Neural progenitor cell (in vitro differentiated cells): ENCODE results near the gene SEC62. TPM values are rescaled to one million over a fixed set of nuclear protein-coding genes. Genes with fewer than 3 reads are reported as not detected.

Experiments used
- DNase-seq: peaks from one replicate; pipeline ENCODE4 v3.0.0-alpha.2; 2016; ENCODE audit warnings: low spot score
- H2AFZ ChIP-seq: fragments of 200-600 bp; sonication (generic); replicated peaks from 2 replicates; pipeline ENCODE4 v1.6.1; 2016; ENCODE audit warnings: antibody characterized with exemption
- H3F3A ChIP-seq: fragments of 200-600 bp; sonication (generic); 2 replicates; pipeline ENCODE4 v1.6.1; 2016; ENCODE audit warnings: antibody characterized with exemption, low read depth
- H3K27ac ChIP-seq: fragments of 200-600 bp; sonication (generic); 2 replicates; pipeline ENCODE4 v1.5.1; 2016; ENCODE audit warnings: mild to moderate bottlenecking
- H3K27me3 ChIP-seq: fragments of 200-600 bp; sonication (generic); 2 replicates; pipeline ENCODE4 v1.6.1; 2016; ENCODE audit warnings: mild to moderate bottlenecking, moderate library complexity
- H3K36me3 ChIP-seq: fragments of 200-600 bp; sonication (generic); 2 replicates; pipeline ENCODE4 v1.5.1; 2016
- H3K4me1 ChIP-seq: fragments of 200-600 bp; sonication (generic); 2 replicates; pipeline ENCODE4 v1.6.1; 2016; ENCODE audit warnings: mixed run types
- H3K4me2 ChIP-seq: fragments of 200-600 bp; sonication (generic); 2 replicates; pipeline ENCODE4 v1.6.1; 2016
- H3K4me3 ChIP-seq: fragments of 200-600 bp; sonication (generic); 2 replicates; pipeline ENCODE4 v1.5.1; 2016
- H3K79me2 ChIP-seq: fragments of 200-600 bp; sonication (generic); 2 replicates; pipeline ENCODE4 v1.6.1; 2016; ENCODE audit warnings: low read depth
- H3K9ac ChIP-seq: fragments of 200-600 bp; sonication (generic); 2 replicates; pipeline ENCODE4 v1.6.1; 2016
- H3K9me3 ChIP-seq: fragments of 200-600 bp; sonication (generic); 2 replicates; pipeline ENCODE4 v1.5.1; 2016; ENCODE audit warnings: low read depth
- H4K20me1 ChIP-seq: fragments of 200-600 bp; sonication (generic); 2 replicates; pipeline ENCODE4 v1.6.1; 2016; ENCODE audit warnings: low read depth
- H3K27ac Mint-ChIP-seq: 3 replicates; pipeline ENCODE4 v1.8.0; 2021; ENCODE audit warnings: mixed read lengths
- H3K27me3 Mint-ChIP-seq: 2 replicates; pipeline ENCODE4 v1.8.0; 2022; ENCODE audit warnings: low read depth, mild to moderate bottlenecking, inconsistent platforms, moderate library complexity, mixed read lengths; ENCODE audit not compliant: insufficient read depth
- H3K36me3 Mint-ChIP-seq: 3 replicates; pipeline ENCODE4 v1.8.0; 2021; ENCODE audit warnings: mixed read lengths
- H3K4me1 Mint-ChIP-seq: 3 replicates; pipeline ENCODE4 v1.8.0; 2021; ENCODE audit warnings: mixed read lengths
- H3K4me3 Mint-ChIP-seq: 3 replicates; pipeline ENCODE4 v1.8.0; 2021; ENCODE audit warnings: mild to moderate bottlenecking, moderate library complexity, mixed read lengths
- H3K9me3 Mint-ChIP-seq: 3 replicates; pipeline ENCODE4 v1.8.0; 2020; ENCODE audit warnings: mixed read lengths
- EZH2 ChIP-seq: fragments of 200-600 bp; sonication (generic); IDR thresholded peaks from 2 replicates; pipeline ENCODE4 v1.6.1; 2017; ENCODE audit warnings: antibody characterized with exemption, mild to moderate bottlenecking, moderate library complexity
- EZH2phosphoT487 ChIP-seq: fragments of 200-600 bp; sonication (generic); IDR thresholded peaks from 2 replicates; pipeline ENCODE4 v1.6.1; 2017; ENCODE audit warnings: antibody characterized with exemption
- total RNA-seq: library from RNA; depleted of rRNA; stranded (reverse); fragments of >200 nt; gene quantifications from 2 replicates; pipeline ENCODE4 v1.2.3, GENCODE V29; 2015; ENCODE audit warnings: low replicate concordance
- TF ChIP-seq, protein P1 (sequence below): fragments of 200-600 bp; sonication (generic); IDR thresholded peaks from 2 replicates; pipeline ENCODE4 v1.5.1; 2017; ENCODE audit warnings: antibody characterized with exemption, mild to moderate bottlenecking

Gene SEC62
- total RNA-seq, 1 donor from 2014 or later, result 34.8 TPM

DNA sequence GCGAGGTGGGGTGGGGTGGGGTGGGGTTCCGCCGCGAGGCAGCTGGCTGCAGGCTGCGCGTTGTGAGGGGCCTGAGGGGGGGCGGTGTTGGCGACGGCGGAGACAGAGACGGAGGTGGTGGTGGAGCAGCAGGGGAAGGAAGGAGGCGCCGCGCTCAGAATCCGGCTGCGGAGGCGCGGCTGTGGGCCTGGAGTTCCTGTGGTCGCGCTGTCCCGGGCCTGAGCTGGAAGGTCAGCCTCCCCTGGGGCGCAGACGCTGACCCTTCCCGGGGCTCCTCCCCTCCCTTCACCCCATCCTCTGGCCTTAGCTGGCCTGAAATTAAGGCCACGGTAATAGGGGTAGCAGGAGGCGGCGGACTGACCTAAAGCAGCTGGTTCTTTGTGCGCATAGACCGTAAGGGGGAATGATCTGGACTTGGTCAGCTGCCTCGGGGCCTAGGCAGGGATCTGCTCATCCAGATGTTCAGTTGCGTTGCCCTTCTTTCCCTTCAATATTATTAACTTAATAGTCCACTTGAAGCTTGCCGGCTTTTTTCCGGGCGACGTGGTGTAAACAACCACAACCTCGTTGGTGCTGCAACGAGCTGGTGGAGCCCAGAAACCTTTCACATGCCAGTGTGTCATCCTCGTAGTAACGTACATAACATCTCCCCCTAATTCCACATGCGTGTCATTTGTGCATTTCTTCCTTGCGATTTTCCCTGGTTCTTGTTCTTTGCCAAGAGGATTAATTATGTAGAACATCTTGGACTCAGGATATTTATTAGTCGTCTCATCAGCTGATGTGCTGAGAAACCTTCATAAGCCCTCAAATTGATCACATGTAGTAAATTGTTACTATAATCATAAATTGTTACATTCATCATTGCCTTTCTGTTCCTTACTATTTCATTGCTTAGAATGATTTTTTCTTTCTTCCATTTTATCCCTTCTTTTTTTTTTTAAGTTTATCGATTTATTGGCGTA is 626 bp downstream of the SEC62 start:
- Mint-ChIP-seq H3K27me3 (no peaks in the 10 kb centered on the region), H3K4me3 (peak overlapping the region; percentile 91), H3K27ac (peak overlapping the region; percentile 98), H3K9me3 (no peaks in the 10 kb centered on the region), H3K36me3 (peaks cover 10% of the 10 kb centered on the region), H3K4me1 (peaks cover 20% of the 10 kb centered on the region)
- Histone ChIP-seq H3K9ac (peak overlapping the region; percentile 94), H3K4me3 (peak overlapping the region; percentile 85), H3K9me3 (no peaks in the 10 kb centered on the region), H3K27ac (peak overlapping the region; percentile 97), H4K20me1 (peaks cover 51% of the 10 kb centered on the region), H3K79me2 (peaks cover 57% of the 10 kb centered on the region), H3K4me1 (peaks cover 19% of the 10 kb centered on the region), H3K27me3 (no peaks in the 10 kb centered on the region), H2AFZ (peak overlapping the region; percentile 78), H3K36me3 (no peaks in the 10 kb centered on the region), H3K4me2 (peak overlapping the region; percentile 83), H3F3A (peaks cover 9% of the 10 kb centered on the region)
- DNase-seq, result peak; percentile 82
- no peak for TF ChIP-seq EZH2phosphoT487
- TF ChIP-seq EZH2, result no peak
- TF ChIP-seq, protein P1, sequence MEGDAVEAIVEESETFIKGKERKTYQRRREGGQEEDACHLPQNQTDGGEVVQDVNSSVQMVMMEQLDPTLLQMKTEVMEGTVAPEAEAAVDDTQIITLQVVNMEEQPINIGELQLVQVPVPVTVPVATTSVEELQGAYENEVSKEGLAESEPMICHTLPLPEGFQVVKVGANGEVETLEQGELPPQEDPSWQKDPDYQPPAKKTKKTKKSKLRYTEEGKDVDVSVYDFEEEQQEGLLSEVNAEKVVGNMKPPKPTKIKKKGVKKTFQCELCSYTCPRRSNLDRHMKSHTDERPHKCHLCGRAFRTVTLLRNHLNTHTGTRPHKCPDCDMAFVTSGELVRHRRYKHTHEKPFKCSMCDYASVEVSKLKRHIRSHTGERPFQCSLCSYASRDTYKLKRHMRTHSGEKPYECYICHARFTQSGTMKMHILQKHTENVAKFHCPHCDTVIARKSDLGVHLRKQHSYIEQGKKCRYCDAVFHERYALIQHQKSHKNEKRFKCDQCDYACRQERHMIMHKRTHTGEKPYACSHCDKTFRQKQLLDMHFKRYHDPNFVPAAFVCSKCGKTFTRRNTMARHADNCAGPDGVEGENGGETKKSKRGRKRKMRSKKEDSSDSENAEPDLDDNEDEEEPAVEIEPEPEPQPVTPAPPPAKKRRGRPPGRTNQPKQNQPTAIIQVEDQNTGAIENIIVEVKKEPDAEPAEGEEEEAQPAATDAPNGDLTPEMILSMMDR, result no peak

DNA sequence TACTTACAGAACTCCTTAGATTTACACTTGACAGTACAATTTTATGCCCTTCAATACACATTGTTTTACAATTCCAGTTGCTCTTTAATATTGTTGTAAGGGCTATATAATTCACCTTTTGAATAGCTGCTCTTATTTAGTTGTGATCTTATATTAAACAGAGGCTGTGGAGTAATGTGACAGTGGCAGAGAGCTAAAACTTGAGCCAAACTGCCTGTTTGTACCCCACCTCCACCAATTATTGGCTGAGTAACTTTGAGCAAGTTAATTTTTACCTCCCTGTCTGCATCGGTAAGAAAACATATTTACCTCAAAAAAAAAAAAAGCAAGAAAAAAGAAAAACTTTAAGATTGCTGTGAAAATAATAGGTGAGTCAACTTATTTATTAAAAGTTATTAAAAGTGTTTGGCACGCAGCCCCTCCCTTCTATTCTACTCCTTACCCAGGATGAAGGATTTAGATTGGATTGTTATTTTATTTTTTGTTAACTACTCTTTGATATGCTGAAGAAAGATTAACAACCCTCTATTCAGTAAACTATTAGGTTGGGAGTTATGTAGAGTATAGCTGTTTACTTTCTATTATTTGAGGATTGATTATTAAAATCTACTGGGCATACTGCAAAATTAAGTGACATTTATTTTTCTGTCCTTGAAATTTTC is 1.7 kb downstream of the SEC62 start:
- H3K4me3 Mint-ChIP-seq, result peak overlapping the region; percentile 91
- Histone ChIP-seq H3K79me2 (peaks cover 68% of the 10 kb centered on the region), H3K9me3 (no peaks in the 10 kb centered on the region), H3K4me1 (peaks cover 19% of the 10 kb centered on the region), H3K27ac (no peak overlapping the region), H3K9ac (no peak overlapping the region), H3K27me3 (no peaks in the 10 kb centered on the region), H2AFZ (no peak overlapping the region), H4K20me1 (peaks cover 58% of the 10 kb centered on the region), H3F3A (peaks cover 9% of the 10 kb centered on the region), H3K4me2 (peak overlapping the region; percentile 83), H3K36me3 (no peaks in the 10 kb centered on the region), H3K4me3 (peak overlapping the region; percentile 85)
- H3K9me3 Mint-ChIP-seq, result no peaks in the 10 kb centered on the region
- no peak for DNase-seq
- no peak overlapping the region for H3K27ac Mint-ChIP-seq
- H3K27me3 Mint-ChIP-seq, result no peaks in the 10 kb centered on the region
- H3K36me3 Mint-ChIP-seq, result peaks cover 13% of the 10 kb centered on the region
- TF ChIP-seq, protein P1, result no peak
- TF ChIP-seq EZH2 (no peak), EZH2phosphoT487 (no peak)
- H3K4me1 Mint-ChIP-seq, result peaks cover 20% of the 10 kb centered on the region

DNA sequence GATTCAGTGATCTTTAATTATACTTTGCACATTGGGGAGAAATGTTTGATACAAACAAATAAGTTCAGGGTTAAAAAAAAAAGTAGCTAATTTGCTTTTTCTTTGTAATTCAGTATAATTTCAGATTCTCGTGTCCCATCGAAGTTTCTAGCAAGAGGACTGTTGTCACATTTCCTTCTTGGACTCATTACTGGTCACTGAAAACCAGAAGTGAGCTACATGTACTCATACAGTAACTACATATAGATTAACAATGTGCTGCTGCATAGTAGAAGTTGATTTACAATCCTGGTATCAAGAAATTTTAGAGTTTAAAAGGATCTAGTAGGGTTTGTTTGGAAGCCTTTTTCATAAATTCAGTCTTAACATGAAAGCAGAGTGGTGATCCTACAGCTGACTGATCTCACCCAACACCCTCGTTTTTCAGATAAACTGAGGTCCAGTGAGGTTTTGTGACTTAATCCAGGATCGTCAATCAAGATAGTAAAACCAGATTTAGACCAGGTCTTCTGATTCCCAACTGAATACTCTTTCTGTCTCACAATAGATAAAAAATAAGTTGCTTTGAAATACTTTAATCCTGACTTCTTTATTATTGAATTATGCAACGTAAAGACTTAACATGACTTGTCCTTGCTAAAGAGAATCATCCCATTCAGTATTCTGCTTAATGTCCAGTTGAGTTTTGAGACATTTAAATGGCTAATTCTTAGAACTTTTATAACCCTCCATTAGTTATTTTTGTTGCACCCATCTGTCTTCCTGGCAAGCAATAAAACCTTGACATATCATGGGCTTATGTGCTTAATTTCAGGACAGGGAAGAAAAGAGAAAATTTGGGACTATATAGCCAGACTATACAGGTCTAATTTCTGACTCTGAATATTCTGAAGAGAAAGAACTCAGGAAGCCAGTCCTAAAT is 2.8 kb downstream of the SEC62 start:
- Mint-ChIP-seq H3K27ac (no peak overlapping the region), H3K9me3 (no peaks in the 10 kb centered on the region), H3K36me3 (peaks cover 16% of the 10 kb centered on the region), H3K4me1 (peaks cover 20% of the 10 kb centered on the region), H3K27me3 (no peaks in the 10 kb centered on the region), H3K4me3 (no peak overlapping the region)
- Histone ChIP-seq H3K36me3 (peaks cover 7% of the 10 kb centered on the region), H4K20me1 (peaks cover 69% of the 10 kb centered on the region), H3K9ac (no peak overlapping the region), H3K4me1 (peaks cover 19% of the 10 kb centered on the region), H3K27ac (no peak overlapping the region), H3K4me3 (peak overlapping the region; percentile 85), H3K27me3 (no peaks in the 10 kb centered on the region), H3K4me2 (peak overlapping the region; percentile 83), H3K79me2 (peaks cover 79% of the 10 kb centered on the region), H3F3A (peaks cover 9% of the 10 kb centered on the region), H3K9me3 (no peaks in the 10 kb centered on the region), H2AFZ (no peak overlapping the region)
- no peak for DNase-seq
- TF ChIP-seq EZH2phosphoT487 (no peak), EZH2 (no peak)
- TF ChIP-seq, protein P1, result no peak
